HG02588 (cell line): ENCODE results near the gene SIK3.
"Not testable (repeated sequence)": the region's sequence is repeated elsewhere in the genome, so short reads cannot be mapped to it uniquely, and the experiment has no call there.

ENCODE experiments used
- ATAC-seq: cut with Tn5 transposase; IDR thresholded peaks from one replicate; pipeline ENCODE4 v1.9.1; 2021; ENCODE audit warnings: mild to moderate bottlenecking, moderate library complexity; ENCODE audit not compliant: unreplicated experiment

Gene SIK3

DNA sequence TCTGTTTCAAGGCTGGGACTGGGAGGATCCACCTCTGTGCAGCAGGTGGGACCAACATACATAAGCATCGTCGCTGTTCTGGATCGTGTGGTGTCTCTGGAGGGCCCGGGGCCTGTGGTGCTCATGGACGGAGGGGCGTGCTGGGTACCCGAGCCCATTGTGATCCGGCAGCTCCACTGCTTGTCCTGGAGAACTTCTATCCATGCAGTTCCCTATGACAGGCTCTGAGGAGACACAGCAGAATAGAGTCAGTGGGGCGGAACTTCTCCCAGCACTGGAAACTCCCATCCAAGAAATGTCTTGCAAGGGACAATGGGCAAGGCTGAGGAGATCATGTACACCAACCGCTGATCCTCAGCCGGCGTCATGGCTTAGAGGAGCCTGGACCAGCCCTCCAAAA, 249.2 kb downstream of the SIK3 start:
- ATAC-seq: no peak

DNA sequence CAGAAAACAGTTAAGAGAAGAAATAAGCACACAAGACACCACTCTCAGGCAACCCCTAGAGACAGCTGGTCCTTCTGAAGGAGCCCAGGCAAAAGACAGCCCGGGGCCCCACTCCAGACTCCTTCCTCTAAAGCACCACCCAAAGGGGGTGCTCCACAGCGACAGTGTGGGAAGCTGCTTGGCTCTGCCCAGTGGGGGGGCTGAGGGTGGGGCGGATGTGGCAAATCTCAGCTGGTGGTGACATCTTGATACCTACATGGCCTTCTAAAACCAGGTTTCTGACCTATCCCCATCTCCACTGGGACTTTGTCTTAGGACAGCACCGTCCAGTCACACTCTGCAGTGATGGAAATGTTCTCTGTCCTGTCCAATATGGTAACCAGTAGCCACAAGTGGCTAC, 250.6 kb downstream of the SIK3 start:
- no peak for ATAC-seq

DNA sequence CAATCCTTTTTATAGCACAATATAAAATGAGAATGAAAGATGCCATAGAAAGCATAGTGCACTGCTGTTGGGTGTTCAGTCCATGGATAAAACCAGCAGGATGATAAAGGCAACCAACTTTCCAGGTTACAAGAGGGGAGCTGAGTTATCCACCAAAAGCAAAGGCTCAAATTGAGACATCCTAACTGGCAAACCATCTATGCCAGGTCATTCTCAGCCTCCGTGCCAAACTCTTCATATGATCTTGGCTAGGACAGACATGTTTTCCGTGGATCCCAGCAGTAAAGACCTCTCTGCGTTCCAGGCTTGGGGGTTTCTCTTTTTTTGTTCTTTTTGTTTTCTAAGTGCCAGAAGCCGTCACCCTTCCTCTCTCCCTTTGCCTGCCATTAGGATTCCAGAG, 253.5 kb downstream of the SIK3 start:
- no peak for ATAC-seq

DNA sequence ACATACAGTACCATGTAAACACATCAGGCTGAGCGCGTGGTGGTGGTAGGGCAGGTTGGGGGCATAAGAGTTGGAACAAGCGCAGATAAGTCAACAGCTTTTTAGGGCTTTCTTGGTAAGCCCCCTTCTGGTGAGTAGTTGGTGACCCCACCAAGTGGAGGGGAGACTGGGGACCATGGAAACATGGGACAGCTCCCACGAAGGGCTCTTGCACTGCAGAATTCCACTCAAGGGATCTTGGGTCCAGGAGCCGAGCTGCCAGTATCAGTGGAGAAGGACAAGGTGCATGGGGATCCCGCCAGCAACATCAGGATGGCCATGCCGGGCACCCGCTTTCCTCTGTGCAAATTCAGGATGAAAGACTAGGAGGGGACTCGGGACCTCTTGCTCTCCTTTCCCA, 254.6 kb downstream of the SIK3 start:
- ATAC-seq: no peak

DNA sequence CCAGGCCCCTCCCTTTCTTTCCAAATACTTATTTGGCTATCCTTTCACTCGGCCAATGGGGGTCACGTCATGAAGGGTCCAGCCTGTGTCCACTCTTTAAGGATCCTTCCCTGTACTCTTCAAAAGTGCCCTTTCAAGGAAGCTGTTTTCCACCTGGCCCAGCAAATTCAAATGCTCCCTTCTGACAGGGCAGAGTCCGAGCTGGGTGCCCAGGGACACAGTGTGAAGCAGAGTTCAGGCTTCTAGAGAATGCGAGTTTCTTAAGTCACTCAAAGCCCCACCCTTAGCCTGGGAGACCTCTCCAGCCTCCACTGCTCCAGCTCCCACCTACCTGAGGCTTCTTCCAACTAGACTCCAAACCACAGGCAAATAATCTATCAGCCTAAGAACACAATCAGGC, 255.3 kb downstream of the SIK3 start:
- ATAC-seq: no peak

DNA sequence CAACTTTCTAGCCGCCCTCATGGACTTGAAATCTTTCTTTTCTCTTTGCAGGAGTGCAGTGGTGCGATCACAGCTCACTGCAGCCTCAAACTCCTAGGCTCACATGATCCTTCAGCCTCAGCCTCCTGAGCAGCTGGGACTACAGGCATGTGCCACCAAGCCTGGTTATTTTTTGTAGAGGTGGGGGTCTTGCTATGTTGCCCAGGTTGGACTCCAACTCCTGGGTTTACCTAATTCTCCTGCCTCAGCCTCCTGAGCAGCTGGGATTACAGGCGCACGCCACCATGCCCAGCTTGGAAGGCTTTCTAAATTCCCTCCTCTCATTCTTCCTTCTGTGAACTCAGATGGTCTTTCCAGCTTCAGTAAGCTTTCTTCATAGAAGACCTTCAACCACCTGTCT, 256.1 kb downstream of the SIK3 start:
- no peak for ATAC-seq

DNA sequence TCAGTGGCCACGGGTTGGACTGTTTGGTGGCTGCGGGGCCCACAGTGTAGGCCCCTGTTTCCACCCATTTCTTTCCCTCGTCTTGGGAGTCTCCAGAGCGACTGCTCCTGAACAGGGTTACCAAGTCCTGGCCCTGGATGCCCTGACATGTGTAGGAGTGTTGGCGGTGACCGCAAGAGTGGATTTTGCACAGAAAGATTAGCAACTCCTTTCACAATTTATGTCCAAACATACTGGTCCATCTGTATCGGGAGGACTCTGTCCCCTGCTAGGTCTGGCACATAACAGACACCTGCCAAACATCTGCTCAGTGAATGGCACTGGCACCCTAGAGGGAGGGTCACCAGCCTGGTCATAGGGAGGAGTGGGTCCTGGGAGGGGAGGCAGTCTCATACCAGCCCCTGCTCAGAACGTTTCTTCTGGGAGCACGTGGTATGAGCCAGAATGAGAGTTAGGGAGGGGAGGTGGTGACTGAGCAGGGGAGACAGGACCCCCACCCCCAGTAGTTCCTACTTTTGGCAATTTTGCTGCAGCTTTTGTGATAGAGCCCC, 257.4 kb downstream of the SIK3 start:
- ATAC-seq: no peak

DNA sequence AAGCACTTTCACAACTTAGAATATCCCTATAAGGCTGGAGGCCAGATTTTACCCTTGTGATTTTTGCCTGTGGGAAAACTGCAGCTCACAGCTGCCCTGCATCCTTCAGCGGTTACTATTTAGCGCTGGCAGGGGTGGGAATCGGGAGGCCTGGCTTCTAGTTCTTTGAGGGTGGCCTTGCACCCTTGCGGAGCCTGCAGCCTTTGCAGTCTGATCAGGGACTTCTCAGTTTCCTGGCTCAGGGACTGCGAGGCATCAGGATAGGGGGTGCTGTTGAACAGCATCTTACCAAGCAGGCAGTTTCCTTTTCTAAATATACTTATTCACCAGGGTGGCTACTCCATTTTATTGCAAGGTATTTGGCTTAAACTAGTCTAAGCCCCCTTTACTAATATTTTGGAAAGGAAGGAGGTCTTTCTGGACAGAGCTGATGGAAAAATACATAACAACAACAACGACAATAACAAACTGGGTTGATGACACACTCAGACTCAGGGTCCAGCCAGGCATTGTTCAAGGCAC, 257.9 kb downstream of the SIK3 start:
- ATAC-seq: no peak

DNA sequence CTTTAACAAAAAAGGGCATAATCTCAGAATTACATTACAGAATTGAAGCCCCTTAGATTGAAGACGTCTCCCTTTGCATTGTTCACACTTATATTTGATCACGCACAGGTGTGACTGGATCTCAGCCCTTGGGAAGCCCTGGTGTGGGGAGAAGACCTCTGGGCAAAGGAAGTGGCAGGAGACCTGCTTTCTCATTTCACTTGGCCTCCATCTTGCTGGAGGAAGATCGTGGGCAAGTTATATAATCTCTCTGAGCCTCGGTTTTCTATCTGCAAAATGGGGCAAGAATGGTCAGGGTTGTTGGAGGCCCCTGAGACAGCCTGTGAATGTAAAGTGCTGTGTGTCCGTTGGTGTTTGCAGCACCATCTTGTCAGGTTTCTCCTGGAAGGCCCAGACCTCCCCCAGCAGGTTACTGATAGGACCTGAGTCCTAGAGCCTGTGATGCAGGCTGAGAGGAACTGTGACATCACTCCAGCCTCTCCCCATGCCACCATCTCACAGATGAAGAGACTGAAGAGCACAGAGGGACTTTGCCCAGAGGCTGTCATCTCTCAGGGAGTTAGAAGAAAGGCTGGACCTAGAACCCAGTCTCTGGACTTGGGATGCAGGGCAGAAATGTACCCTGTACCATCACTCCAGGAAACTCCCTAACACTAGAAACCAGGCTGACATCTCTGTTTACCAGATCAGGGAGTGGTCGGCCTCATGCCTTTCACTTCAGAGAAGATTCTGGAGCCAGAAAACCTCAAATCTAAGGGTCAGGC, 259.7 kb downstream of the SIK3 start:
- no peak for ATAC-seq

DNA sequence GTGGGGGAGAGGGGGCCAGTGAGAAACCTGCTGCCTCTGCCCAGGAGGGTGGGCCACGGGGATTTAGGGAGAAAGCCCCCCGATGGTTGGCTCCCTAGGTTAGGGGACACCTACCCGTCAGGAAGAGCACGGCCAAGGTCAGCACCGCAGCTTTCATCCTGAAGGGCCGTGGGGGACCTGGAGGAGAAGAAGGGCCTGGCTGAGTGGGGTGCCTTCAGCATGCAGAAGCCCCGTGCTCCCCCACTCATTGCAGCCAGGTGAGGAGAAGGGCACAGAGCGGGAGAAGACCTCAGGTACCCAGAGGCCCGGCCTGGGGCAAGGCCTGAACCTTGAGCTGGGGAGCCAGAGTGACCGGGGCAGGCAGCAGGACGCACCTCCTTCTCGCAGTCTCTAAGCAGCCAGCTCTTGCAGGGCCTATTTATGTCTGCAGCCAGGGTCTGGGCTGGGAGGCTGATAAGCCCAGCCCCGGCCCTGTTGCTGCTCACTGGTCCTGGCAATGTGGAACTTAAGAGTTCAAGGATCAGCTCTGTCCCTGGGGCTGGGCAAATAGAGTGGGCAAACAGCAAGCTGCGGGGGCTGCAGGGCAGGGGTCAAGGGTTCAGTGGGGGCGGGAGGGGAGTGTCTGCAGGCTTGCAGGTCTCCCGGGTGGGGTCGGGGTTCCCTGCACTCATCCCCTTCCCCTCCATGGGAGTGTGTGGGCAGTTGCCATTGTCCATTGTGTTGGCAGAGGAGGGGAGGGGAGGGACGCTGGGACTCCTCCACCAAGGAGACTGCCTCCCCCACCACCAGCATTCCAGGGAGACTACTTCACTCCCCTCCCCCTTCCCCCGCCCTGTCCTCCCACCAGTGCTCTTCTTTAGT, 260.8 kb downstream of the SIK3 start, which contains the start of gene APOA1:
APOA1 (minus strand) TSS at position 392 of the 861 bp plus-strand sequence; CDS start at position 157, 235 bp downstream.
- ATAC-seq: no peak

DNA sequence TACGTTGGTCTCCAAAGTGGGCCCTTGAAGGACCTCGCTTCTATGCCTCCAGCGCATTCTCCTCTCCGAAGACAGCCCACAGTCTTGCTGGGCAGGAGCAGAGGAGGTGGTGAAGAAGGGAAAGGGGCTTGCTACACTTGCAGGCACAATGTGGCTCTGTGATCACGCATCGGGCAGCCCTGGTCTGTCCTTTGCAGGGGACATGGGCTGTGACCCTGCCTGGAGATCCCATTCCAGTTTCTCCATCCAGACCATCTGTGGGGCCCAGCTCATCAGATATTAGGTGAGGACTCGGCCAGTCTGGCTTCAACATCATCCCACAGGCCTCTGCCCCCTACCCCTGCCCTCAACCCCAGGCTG, 261.6 kb downstream of the SIK3 start:
- no peak for ATAC-seq

DNA sequence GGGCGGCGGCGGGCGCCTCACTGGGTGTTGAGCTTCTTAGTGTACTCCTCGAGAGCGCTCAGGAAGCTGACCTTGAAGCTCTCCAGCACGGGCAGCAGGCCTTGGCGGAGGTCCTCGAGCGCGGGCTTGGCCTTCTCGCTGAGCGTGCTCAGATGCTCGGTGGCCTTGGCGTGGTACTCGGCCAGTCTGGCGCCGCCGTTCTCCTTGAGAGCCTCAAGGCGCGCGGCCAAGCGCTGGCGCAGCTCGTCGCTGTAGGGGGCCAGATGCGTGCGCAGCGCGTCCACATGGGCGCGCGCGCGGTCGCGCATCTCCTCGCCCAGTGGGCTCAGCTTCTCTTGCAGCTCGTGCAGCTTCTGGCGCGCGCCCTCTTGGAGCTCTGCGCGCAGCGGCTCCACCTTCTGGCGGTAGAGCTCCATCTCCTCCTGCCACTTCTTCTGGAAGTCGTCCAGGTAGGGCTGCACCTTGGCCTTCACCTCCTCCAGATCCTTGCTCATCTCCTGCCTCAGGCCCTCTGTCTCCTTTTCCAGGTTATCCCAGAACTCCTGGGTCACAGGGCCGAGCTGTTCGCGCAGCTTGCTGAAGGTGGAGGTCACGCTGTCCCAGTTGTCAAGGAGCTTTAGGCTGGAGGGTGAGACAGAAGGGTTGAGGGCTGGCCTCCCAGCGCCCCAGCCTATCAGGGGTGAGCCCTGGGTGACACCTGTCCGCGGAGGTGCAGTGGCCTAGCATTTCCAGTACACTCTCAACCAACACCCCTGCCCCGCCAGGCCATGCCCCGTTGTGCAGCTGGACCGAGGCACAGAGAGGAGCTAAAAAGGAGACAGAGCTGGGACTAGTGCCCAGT, 262.2 kb downstream of the SIK3 start:
- ATAC-seq: peak; percentile 64

DNA sequence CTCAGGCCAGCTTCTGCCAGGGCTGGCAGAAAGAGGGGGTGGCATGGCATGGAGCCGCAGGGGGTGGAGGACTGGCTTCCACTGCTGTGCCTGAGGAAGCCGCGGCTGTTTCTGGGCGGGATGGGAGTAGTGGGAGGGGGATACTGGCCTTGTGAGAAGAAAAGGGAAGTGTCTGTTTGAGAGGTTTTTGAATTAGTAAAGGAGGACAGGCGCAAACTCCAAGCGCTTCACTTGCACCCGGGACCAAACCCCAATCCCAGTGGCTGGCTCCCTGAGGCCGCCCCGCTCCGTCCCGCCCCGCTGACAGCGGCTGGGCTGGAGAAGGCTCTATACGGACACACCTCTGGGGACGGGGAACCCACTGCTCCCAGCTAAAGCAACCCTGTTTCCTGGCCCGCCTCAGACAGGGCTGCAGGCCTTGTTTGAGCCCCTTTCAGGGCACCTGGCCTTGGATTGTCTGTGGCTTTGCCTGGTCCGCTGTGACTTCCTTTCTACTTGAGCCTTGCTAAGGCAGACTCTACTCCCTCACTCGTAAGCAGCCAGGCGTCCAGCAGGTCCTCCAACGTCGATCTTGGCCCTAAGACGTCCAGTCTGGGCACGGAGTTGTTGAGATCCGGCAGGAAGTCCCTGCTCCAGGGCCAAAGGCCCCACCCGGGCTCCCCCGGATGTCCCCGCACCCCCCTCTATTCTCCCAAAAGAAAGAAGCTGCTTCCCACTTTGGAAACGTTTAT, 263.0 kb downstream of the SIK3 start:
- ATAC-seq: no peak

DNA sequence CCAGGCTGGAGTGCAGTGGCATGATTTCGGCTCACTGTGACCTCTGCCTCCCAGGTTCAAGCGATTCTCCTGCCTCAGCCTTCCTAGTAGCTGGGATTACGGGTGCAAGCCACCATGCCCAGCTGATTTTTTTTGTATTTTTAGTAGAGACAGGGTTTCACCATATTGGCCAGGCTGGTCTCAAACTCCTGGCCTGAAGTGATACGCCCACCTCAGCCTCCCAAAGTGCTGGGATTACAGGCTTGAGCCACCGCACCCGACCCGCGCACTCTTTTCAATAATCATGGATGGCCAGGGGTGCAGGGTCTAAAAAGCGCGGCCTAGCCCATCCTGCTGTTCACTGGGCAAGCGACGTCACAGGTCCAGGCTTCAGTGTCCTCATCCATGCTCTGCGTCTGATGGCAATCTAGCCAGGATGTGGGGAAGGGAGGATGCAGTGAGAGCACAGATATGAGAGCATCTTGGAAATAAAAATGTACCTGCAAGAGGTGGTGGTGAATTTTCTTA, 263.6 kb downstream of the SIK3 start:
- ATAC-seq: not testable (repeated sequence)

DNA sequence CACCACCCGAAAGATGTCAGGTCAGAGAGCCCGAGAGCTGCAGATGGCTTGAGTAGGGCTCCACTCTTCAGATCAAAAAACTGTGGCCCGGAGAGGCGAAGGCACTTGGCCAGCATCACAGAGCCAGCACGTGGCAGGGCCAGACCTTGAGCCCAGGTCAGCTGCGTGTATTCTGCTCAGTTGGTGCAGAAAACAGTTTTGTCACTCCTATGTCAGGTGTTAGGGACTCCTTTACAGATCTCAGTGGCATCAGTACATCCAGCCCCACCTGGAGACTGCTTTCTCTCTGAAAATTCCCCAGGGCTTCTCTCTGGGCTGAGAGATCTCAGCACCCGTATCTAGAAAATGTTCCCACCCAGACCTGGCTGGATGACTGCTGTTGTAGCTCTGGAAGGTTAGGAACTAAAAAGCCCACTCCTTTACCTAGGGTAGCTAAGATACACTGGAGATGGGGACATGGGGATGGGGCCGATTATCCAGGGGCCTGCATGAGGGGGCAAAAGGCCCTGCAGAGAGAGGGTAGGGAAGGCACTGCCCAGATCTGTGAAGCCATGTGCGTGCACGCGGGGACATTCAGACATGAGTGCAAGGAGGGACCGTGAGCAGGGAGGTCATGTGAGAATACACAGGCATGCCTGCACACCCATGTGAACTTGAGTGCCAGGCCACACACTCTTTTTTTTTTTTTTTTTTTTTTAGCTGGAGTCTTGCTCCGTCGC, 264.3 kb downstream of the SIK3 start:
- no peak for ATAC-seq

DNA sequence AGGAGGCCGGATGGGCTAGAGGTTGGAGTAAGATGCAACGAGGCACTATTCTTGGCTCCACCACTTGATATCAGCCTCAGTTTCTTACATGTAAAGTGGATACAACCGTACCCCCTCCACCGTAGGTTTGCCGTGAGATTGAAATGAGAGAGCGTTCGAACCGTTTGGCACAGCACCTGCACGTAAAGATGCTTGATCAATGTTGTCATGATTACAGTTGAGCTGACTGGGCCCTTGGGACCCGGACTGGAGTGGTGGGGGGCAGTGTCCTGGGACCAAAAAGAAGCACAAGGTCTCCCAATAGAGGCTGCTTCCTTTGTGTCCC, 264.8 kb downstream of the SIK3 start:
- no peak for ATAC-seq

DNA sequence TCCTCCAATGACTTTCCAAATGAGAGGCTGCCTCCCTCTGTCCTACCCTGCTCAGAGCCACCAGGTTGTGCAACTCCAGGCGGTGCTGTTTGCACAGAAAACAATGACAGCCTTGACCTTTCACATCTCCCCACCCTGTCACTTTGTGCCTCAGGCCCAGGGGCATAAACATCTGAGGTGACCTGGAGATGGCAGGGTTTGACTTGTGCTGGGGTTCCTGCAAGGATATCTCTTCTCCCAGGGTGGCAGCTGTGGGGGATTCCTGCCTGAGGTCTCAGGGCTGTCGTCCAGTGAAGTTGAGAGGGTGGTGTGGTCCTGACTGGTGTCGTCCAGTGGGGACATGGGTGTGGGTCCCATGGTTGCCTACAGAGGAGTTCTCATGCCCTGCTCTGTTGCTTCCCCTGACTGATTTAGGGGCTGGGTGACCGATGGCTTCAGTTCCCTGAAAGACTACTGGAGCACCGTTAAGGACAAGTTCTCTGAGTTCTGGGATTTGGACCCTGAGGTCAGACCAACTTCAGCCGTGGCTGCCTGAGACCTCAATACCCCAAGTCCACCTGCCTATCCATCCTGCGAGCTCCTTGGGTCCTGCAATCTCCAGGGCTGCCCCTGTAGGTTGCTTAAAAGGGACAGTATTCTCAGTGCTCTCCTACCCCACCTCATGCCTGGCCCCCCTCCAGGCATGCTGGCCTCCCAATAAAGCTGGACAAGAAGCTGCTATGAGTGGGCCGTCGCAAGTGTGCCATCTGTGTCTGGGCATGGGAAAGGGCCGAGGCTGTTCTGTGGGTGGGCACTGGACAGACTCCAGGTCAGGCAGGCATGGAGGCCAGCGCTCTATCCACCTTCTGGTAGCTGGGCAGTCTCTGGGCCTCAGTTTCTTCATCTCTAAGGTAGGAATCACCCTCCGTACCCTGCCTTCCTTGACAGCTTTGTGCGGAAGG, 265.6 kb downstream of the SIK3 start:
- ATAC-seq: no peak

DNA sequence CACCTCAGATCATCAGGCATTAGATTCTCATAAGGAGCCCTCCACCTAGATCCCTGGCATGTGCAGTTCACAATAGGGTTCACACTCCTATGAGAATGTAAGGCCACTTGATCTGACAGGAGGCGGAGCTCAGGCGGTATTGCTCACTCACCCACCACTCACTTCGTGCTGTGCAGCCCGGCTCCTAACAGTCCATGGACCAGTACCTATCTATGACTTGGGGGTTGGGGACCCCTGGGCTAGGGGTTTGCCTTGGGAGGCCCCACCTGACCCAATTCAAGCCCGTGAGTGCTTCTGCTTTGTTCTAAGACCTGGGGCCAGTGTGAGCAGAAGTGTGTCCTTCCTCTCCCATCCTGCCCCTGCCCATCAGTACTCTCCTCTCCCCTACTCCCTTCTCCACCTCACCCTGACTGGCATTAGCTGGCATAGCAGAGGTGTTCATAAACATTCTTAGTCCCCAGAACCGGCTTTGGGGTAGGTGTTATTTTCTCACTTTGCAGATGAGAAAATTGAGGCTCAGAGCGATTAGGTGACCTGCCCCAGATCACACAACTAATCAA, 266.4 kb downstream of the SIK3 start:
- ATAC-seq: no peak
